Skeletal muscle tissue (tissue), 4 donors: ENCODE measurements around the gene ATG7. TPM values are rescaled to one million over a fixed set of nuclear protein-coding genes. Genes with fewer than 3 reads are reported as not detected.

Experiments used
- H3K27ac ChIP-seq: one replicate; pipeline ENCODE4 v1.7.0; 2013; ENCODE audit warnings: mild to moderate bottlenecking, low read depth, low read length, inconsistent platforms
- H3K27me3 ChIP-seq, 3 donors: one replicate each; pipeline ENCODE4 v1.7.0; 2013; ENCODE audit warnings: low read length in 3 of 3; ENCODE audit not compliant: control insufficient read depth in 3 of 3, insufficient read depth in 3 of 3
- H3K36me3 ChIP-seq, 3 donors: one replicate each; pipeline ENCODE4 v1.7.0; 2013; ENCODE audit warnings: low read length in 3 of 3; ENCODE audit not compliant: control insufficient read depth in 3 of 3, insufficient read depth in 3 of 3
- H3K4me1 ChIP-seq, 3 donors: one replicate each; pipeline ENCODE4 v1.7.0; 2013; ENCODE audit warnings: low read length in 3 of 3, mild to moderate bottlenecking in 3 of 3; ENCODE audit not compliant: control insufficient read depth in 3 of 3, insufficient read depth in 3 of 3
- H3K4me3 ChIP-seq, 3 donors: one replicate each; pipeline ENCODE4 v1.7.0; 2013; ENCODE audit warnings: low read length in 3 of 3
- H3K9ac ChIP-seq, 3 donors: one replicate each; pipeline ENCODE4 v1.7.0; 2013; ENCODE audit warnings: low read length in 3 of 3, mild to moderate bottlenecking in 3 of 3, moderate library complexity in 2 of 3, low read depth in 1 of 3
- H3K9me3 ChIP-seq, 3 donors: one replicate each; pipeline ENCODE4 v1.7.0; 2013; ENCODE audit warnings: low read length in 3 of 3; ENCODE audit not compliant: control insufficient read depth in 3 of 3
- total RNA-seq: library from RNA; depleted of rRNA; stranded (reverse); fragments of >200 nt; gene quantifications from one replicate; pipeline ENCODE4 v1.2.3, GENCODE V29; 2014
- donor health status: Osteomylitis.

The ATG7 gene
- total RNA-seq, 1 donor from 2014 or later = 48.0 TPM

DNA sequence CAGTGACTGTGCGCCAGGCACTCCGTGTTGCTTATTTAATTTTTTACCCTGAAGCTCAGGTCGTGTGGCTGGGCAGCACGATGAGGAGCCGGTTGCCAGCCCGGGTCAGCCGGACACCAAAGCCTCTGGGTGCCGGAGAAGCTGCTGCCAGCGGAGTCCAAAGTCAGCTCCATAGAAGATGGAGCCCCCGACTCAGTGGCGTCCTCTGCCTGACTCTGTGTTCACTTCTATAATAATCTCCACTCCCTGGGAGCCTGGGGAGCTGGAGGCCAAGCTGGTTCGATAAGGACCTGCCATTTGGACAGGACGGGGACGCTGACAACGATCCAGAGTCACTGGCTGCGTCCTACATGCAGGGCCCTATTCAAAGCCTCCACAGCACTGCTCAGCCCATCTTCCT lies 292.9 kb downstream of the ATG7 start:
- Histone ChIP-seq H3K4me3 (no peak overlapping the region), H3K9ac (no peak overlapping the region), H3K27me3 (no peaks in the 10 kb centered on the region), H3K4me1 (peaks cover 44 to 56% (median 51%) of the 10 kb centered on the region in 3 donors), H3K36me3 (peaks cover 8 to 33% (median 31%) of the 10 kb centered on the region in 3 donors), H3K27ac (no peak overlapping the region), H3K9me3 (no peaks in the 10 kb centered on the region)

DNA sequence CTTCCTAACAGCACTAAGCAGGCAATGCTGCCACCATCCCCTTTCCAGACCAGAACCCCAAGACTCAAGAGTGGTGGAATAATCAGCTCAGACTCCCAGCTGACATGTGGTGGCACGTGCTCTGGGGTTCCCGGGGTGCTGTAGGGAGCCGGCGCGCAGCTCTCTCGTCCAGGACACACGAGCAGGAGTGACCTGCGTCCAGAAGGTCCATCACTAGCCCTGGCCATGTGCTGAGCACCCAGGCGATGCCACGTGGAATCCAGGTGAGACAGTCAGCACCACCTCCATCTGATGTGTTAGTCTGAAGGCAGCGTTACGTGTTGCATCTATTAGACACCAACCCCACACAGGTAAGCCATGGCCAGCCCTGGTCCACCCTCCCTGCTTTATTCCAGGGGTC lies 293.3 kb downstream of the ATG7 start:
- H3K27ac ChIP-seq = no peak overlapping the region
- peaks cover 8 to 33% (median 31%) of the 10 kb centered on the region in 3 donors for H3K36me3 ChIP-seq
- H3K9ac ChIP-seq = peak overlapping the region in 1 of 3 donors; percentile 12
- H3K27me3 ChIP-seq = no peaks in the 10 kb centered on the region
- no peaks in the 10 kb centered on the region for H3K9me3 ChIP-seq
- no peak overlapping the region for H3K4me3 ChIP-seq
- peaks cover 42 to 56% (median 51%) of the 10 kb centered on the region in 3 donors for H3K4me1 ChIP-seq

DNA sequence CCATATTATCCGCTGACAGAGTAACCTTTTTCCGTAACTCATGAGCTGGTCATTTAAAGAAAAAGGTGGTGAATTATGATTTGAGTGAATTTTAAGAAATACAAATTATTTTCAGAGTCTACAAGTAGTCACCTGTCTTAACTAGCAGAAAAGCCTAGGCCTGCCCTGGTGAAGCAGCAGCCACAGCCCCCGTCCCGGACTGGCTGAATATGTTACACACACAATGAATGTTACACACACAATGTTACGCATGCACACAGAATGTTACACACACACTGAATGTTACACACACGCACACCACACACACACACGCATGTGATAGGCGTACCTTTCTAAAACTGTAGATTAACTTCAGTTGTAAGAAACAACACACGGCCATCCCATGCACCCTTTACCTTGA lies 293.7 kb downstream of the ATG7 start:
- Histone ChIP-seq H3K9ac (no peak overlapping the region), H3K27me3 (no peaks in the 10 kb centered on the region), H3K4me1 (peaks cover 42 to 56% (median 51%) of the 10 kb centered on the region in 3 donors), H3K27ac (no peak overlapping the region), H3K9me3 (no peaks in the 10 kb centered on the region), H3K36me3 (peaks cover 8 to 33% (median 29%) of the 10 kb centered on the region in 3 donors), H3K4me3 (no peak overlapping the region)

DNA sequence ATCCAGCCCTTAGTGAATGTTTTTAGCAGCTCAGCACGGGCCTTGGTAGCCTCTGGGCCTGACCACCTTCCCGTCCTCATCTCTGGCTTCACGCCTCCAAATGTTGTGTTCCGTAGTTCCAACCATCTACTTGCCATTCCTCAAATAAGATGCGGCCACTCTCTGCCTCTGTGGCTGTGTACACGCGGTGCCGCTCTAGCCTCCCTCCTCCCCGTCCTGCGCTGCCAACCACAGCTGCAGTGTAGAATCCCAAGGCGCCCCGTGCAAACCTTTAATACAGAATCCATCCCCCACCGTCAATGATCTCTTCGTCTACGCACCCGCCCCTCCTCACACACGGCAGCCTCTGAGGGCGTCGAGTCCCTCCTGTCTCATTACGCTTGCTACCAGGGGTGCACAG lies 294.3 kb downstream of the ATG7 start:
- H3K4me1 ChIP-seq = peaks cover 40 to 55% (median 50%) of the 10 kb centered on the region in 3 donors
- no peaks in the 10 kb centered on the region for H3K27me3 ChIP-seq
- peaks cover 8 to 33% (median 29%) of the 10 kb centered on the region in 3 donors for H3K36me3 ChIP-seq
- no peak overlapping the region for H3K4me3 ChIP-seq
- H3K9me3 ChIP-seq = no peaks in the 10 kb centered on the region
- H3K27ac ChIP-seq = no peak overlapping the region
- H3K9ac ChIP-seq = no peak overlapping the region

DNA sequence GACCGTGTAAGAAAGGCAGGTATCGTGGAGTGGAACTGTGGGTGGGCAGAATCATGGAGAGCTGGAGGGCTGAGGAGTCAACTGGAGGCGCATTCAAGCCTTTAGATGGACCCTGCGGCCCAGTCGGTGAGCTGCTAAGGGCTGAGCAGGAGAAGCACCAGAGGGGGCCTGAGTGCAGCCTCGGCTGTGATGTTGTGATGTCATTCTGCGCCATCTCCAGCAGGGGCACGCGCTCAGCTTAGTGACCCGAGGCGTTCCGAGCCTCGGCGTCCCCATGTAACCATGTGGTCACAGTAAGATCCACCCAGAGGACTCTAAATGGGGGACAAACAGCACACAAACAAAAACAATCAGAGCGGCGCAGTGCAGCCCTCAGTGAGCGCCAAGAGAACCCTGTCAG lies 294.7 kb downstream of the ATG7 start:
- Histone ChIP-seq H3K9me3 (no peaks in the 10 kb centered on the region), H3K27ac (no peak overlapping the region), H3K9ac (no peak overlapping the region), H3K4me3 (no peak overlapping the region), H3K4me1 (peaks cover 38 to 54% (median 47%) of the 10 kb centered on the region in 3 donors), H3K36me3 (peaks cover 8 to 33% (median 29%) of the 10 kb centered on the region in 3 donors), H3K27me3 (no peaks in the 10 kb centered on the region)

DNA sequence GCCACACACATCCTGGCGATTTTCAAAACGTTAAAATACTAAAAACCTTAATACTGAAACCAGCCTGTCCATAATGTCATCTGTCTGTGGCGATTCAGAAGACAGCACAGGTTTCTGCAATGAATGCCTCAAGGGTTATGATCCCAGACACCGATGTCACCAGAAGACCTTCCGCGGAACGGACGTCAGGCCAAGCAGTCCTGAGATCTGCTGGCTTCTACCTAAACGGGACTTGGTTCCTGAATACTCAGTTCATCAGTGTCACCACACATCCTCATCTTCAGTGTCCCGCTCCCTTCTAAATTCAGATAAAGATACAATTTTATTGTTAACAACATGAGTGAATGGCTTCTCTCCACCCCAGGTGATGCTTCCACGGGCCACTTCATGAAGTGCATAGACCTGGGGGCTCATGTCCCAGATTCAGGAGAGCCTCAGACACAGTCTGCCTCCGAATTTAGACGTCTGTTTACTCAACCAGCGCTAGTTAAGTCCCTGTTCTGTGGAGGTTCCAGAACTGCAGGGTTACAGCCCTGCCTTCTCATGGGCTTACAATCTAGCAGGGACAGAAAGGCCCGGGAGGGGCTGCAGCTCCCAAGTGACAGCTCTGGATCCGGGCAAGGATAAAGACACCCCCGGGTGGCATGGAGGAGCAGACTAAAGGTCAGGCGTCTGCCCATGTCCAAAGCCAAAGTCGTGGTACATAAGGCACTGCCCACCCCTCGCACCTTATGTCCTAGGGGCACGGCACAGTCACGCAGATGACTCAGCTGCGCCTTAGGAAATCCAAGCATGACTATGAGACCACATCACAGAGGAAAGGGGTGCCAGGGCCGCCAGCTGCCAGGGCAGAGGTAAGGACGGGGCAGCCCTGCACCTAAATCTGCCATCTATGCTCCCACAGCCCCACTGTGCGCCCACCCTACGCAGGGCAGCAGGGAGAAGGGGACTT lies 295.6 kb downstream of the ATG7 start:
- Histone ChIP-seq H3K4me3 (peak overlapping the region in 2 of 3 donors; percentile 42 to 52), H3K9me3 (no peaks in the 10 kb centered on the region), H3K9ac (peak overlapping the region; percentile 57 to 80 (median 79)), H3K4me1 (peaks cover 30 to 49% (median 42%) of the 10 kb centered on the region in 3 donors), H3K27ac (peak overlapping the region; percentile 95), H3K27me3 (no peaks in the 10 kb centered on the region), H3K36me3 (peaks cover 8 to 30% (median 29%) of the 10 kb centered on the region in 3 donors)

DNA sequence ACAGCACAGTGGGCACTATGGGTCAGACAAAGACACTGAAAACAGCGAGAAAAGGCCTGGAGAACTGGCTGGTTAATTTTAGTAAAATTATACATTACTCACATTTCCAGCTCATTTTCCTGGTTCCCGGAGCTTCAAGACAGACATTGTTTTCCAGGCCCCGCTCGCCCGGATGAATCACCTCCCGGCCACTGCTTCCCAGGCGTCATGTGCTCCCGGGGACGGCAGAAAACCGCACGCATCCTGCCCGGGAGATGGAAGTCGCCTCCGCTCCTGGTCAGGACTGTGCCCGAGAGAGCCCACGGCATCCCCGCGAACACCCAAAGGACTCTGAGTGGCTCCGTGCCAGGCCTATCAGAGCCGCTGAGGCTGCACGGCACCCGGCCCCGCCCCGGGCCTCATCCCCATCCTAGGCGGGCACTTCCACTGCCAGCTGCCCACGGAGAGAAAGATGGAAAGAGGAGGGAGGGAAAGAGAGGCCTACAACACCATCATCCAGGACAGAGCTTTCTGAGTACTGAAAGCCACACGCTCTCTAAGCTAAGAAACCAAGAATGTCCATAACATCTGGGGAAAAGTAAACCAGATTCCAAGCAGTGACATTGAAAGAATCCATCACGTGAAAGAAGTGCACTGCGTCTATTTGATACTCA lies 296.4 kb downstream of the ATG7 start:
- no peaks in the 10 kb centered on the region for H3K27me3 ChIP-seq
- H3K4me3 ChIP-seq = peak overlapping the region in 2 of 3 donors; percentile 42 to 52
- H3K9me3 ChIP-seq = no peaks in the 10 kb centered on the region
- H3K4me1 ChIP-seq = peaks cover 30 to 49% (median 38%) of the 10 kb centered on the region in 3 donors
- H3K36me3 ChIP-seq = peaks cover 7 to 23% (median 21%) of the 10 kb centered on the region in 3 donors
- peak overlapping the region; percentile 57 to 80 (median 79) for H3K9ac ChIP-seq
- H3K27ac ChIP-seq = peak overlapping the region; percentile 95

DNA sequence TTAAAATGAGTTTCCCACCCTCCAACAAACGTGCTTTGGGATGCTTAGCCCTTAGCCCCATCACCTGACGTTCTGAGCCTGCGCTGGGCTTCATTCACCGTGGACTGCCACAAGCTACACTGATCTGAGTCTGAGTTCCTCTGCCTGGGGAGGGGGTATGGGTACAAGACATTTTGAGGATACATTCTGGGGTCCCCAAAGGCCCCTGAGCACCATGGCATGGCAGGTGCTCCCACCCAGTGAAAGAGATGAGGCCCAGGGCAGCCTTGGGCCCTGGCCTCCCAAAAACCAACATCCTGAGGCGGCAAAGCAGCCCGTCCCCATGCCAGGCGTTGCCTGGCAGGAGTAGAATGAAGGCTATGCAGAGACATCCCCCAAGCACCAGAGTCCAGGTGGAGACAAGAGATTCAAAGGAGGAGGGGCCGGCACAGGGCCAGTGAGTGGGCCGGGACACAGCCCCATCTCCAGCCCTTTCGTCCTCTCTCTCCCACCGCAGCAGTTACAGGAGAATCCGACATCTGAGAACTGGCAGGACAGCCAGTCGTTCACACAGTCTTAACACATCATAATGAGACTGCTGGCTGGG lies 297.1 kb downstream of the ATG7 start:
- H3K4me3 ChIP-seq = no peak overlapping the region
- peaks cover 4 to 20% (median 19%) of the 10 kb centered on the region in 3 donors for H3K36me3 ChIP-seq
- peak overlapping the region in 2 of 3 donors; percentile 57 to 80 for H3K9ac ChIP-seq
- H3K9me3 ChIP-seq = no peaks in the 10 kb centered on the region
- H3K27me3 ChIP-seq = no peaks in the 10 kb centered on the region
- H3K4me1 ChIP-seq = peaks cover 30 to 49% (median 38%) of the 10 kb centered on the region in 3 donors
- peak overlapping the region; percentile 95 for H3K27ac ChIP-seq

DNA sequence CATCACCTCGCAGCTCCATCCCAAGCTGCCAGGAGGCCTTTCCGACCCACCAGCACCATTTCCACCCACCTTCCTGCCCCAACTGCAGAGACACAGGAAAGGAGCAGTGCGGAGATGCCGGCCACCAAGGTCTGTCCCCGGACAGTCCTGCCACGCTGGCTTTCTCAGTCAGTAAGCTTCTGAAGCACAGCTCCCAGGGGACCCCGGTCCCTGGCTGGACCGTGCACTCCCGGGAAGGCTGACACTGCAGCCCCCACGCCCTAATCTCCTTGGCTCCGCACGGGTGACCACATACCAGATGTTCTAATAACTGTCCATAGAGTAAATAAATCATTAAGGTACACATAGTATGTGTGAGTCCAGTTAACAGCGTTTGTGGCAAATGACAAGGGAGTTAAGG lies 298.1 kb downstream of the ATG7 start:
- Histone ChIP-seq H3K4me1 (peaks cover 30 to 49% (median 38%) of the 10 kb centered on the region in 3 donors), H3K9ac (peak overlapping the region in 2 of 3 donors; percentile 12 to 62)

More for the DNA sequence above, 298.1 kb downstream of the ATG7 start:
- H3K4me3 ChIP-seq = peak overlapping the region in 1 of 3 donors; percentile 29
- H3K27ac ChIP-seq = peak overlapping the region; percentile 54
- peaks cover 8 to 19% (median 19%) of the 10 kb centered on the region in 3 donors for H3K36me3 ChIP-seq
- H3K27me3 ChIP-seq = no peaks in the 10 kb centered on the region
- no peaks in the 10 kb centered on the region for H3K9me3 ChIP-seq
